Thoracic aorta (tissue), 2 donors: ENCODE measurements around the gene CTU2. TPM values are rescaled to one million over a fixed set of nuclear protein-coding genes. Genes with fewer than 3 reads are reported as not detected.

ENCODE experiments used
- ATAC-seq: fragments of 150-250 bp; one replicate; pipeline ENCODE4 v1.8.0; 2017; ENCODE audit warnings: low read depth; ENCODE audit not compliant: insufficient number of reproducible peaks, low FRiP score
- DNase-seq: peaks from one replicate; pipeline ENCODE4 v3.0.0-alpha.2; 2020; ENCODE audit warnings: low spot score
- H3K27ac ChIP-seq, 2 donors: fragments of 200-600 bp; sonication (generic); 1 replicate in 1 of 2; 2 replicates in 1 of 2; pipeline ENCODE4 v1.5.1; 2016; ENCODE audit warnings: mild to moderate bottlenecking in 2 of 2, moderate library complexity in 2 of 2
- H3K27me3 ChIP-seq: fragments of 200-600 bp; sonication (generic); replicated peaks from 2 replicates; pipeline ENCODE4 v1.6.0; 2016; ENCODE audit warnings: mild to moderate bottlenecking; ENCODE audit not compliant: insufficient read depth
- H3K36me3 ChIP-seq: fragments of 200-600 bp; sonication (generic); one replicate; pipeline ENCODE4 v1.5.1; 2016
- H3K4me1 ChIP-seq, 2 donors: fragments of 200-600 bp; sonication (generic); 1 replicate in 1 of 2; 2 replicates in 1 of 2; pipeline versions ENCODE4 v1.5.1 to v1.6.0; 2016; ENCODE audit warnings: low read depth in 2 of 2, mild to moderate bottlenecking in 1 of 2; ENCODE audit not compliant: control insufficient read depth in 1 of 2
- H3K4me3 ChIP-seq: fragments of 200-600 bp; sonication (generic); 2 replicates; pipeline ENCODE4 v1.5.1; 2016; ENCODE audit warnings: mild to moderate bottlenecking
- H3K9me3 ChIP-seq: fragments of 200-600 bp; sonication (generic); 2 replicates; pipeline ENCODE4 v1.5.1; 2016
- CTCF ChIP-seq: fragments of 200-600 bp; sonication (generic); IDR thresholded peaks from one replicate; pipeline ENCODE4 v1.5.1; 2019; ENCODE audit warnings: antibody characterized with exemption
- total RNA-seq, 2 donors: library from RNA; depleted of rRNA; stranded (reverse); fragments of >200 nt; gene quantifications; one replicate each; pipeline versions ENCODE4 v1.1.0 to v1.2.3, GENCODE V29; 2016

Gene CTU2
- total RNA-seq, 2 donors from 2014 or later: 11.1 to 21.0 TPM

- H3K4me3 ChIP-seq: no peak overlapping the region
- ATAC-seq (no peak), DNase-seq (no peak)
- H3K9me3 ChIP-seq: no peaks in the 10 kb centered on the region
- H3K4me1 ChIP-seq: no peaks in the 10 kb centered on the region
- H3K27ac ChIP-seq: no peak overlapping the region
- H3K36me3 ChIP-seq: no peaks in the 10 kb centered on the region
- no peaks in the 10 kb centered on the region for H3K27me3 ChIP-seq
- no peak for TF ChIP-seq CTCF
Observed at GRCh38 chr16:88753602-88754001, 47.3 kb downstream of the CTU2 start.

- H3K4me1 ChIP-seq: no peaks in the 10 kb centered on the region
Observed at GRCh38 chr16:88754109-88754911, 48.0 kb downstream of the CTU2 start.

GRCh38 chr16:88754912-88755744 lies 48.8 kb downstream of the CTU2 start:
- Histone ChIP-seq H3K27me3 (no peaks in the 10 kb centered on the region), H3K9me3 (no peaks in the 10 kb centered on the region), H3K4me3 (no peak overlapping the region), H3K4me1 (no peaks in the 10 kb centered on the region), H3K27ac (no peak overlapping the region), H3K36me3 (no peaks in the 10 kb centered on the region)
- no peak for TF ChIP-seq CTCF
- DNase-seq: no peak
- ATAC-seq: no peak

More at GRCh38 chr16:88754109-88754911, 48.0 kb downstream of the CTU2 start:
- ATAC-seq (no peak), DNase-seq (no peak)
- no peak overlapping the region for H3K27ac ChIP-seq
- TF ChIP-seq CTCF: no peak
- H3K9me3 ChIP-seq: no peaks in the 10 kb centered on the region
- H3K4me3 ChIP-seq: no peak overlapping the region
- no peaks in the 10 kb centered on the region for H3K36me3 ChIP-seq
- no peaks in the 10 kb centered on the region for H3K27me3 ChIP-seq

- Histone ChIP-seq H3K9me3 (no peaks in the 10 kb centered on the region), H3K27ac (no peak overlapping the region), H3K36me3 (no peaks in the 10 kb centered on the region), H3K27me3 (no peaks in the 10 kb centered on the region), H3K4me3 (no peak overlapping the region), H3K4me1 (no peaks in the 10 kb centered on the region)
- TF ChIP-seq CTCF: no peak
- ATAC-seq: no peak
- no peak for DNase-seq
Observed at GRCh38 chr16:88755745-88756443, 49.6 kb downstream of the CTU2 start.
